Nucleus accumbens (tissue), 56 donors: Measurements from ENCODE around the gene SUGCT.

ENCODE experiments used
- DNase-seq, 56 donors: peaks; one replicate each; lab custom pipeline; 2025; lab: John Stamatoyannopoulos, UW

The SUGCT gene

GRCh38 chr7:40700653-40701421 is 566.0 kb downstream of the SUGCT start:
- DNase-seq: no peak

GRCh38 chr7:40701836-40702551 is 567.2 kb downstream of the SUGCT start:
- DNase-seq: no peak

- DNase-seq: no peak
Measured at GRCh38 chr7:40704172-40704571, 569.4 kb downstream of the SUGCT start.

- no peak for DNase-seq
Measured at GRCh38 chr7:40706829-40707228, 572.0 kb downstream of the SUGCT start.

GRCh38 chr7:40709062-40709964 is 574.5 kb downstream of the SUGCT start:
- DNase-seq: no peak

GRCh38 chr7:40711706-40712105 is 576.9 kb downstream of the SUGCT start:
- DNase-seq: no peak

- no peak for DNase-seq
Measured at GRCh38 chr7:40714363-40715052, 579.7 kb downstream of the SUGCT start.

GRCh38 chr7:40715053-40715430 is 580.2 kb downstream of the SUGCT start:
- no peak for DNase-seq

- no peak for DNase-seq
Measured at GRCh38 chr7:40716052-40716451, 581.2 kb downstream of the SUGCT start.

GRCh38 chr7:40717242-40717641 is 582.4 kb downstream of the SUGCT start:
- no peak for DNase-seq

- no peak for DNase-seq
Measured at GRCh38 chr7:40720416-40720815, 585.6 kb downstream of the SUGCT start.

- no peak for DNase-seq
Measured at GRCh38 chr7:40721342-40721949, 586.6 kb downstream of the SUGCT start.

GRCh38 chr7:40722242-40722641 is 587.4 kb downstream of the SUGCT start:
- DNase-seq: no peak

- no peak for DNase-seq
Measured at GRCh38 chr7:40723829-40724228, 589.0 kb downstream of the SUGCT start.

- DNase-seq: no peak
Measured at GRCh38 chr7:40726559-40726958, 591.8 kb downstream of the SUGCT start.

- DNase-seq: no peak
Measured at GRCh38 chr7:40733114-40733513, 598.3 kb downstream of the SUGCT start.

GRCh38 chr7:40733578-40733977 is 598.8 kb downstream of the SUGCT start:
- DNase-seq: no peak

- DNase-seq: no peak
Measured at GRCh38 chr7:40739257-40739656, 604.5 kb downstream of the SUGCT start.

- no peak for DNase-seq
Measured at GRCh38 chr7:40742270-40742669, 607.5 kb downstream of the SUGCT start.
